Measurements from ENCODE around the gene ZNF286A.
"Not testable (repeated sequence)": the region's sequence is repeated elsewhere in the genome, so short reads cannot be mapped to it uniquely, and the experiment has no call there.

The ZNF286A gene

DNA sequence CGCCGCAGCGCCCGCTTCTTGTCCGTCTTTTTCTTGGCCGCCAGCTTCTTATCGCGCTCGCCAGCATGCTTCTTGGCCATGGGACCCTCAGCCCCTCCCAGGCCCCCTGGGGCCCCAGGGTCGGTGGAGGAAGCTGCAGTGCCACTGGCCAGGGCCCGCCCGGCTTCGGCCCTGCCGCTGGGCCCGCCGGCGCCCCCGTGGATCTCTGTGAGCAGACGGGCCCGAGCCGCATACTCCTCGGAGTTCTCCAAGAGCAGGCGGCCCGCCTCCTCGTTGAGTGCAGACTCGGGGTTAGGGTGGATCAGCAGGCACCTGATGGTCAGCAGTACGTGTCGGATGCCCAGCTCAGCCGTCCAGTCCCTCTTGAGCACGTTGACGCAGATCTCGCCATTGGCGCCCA is 4.7 kb downstream of the ZNF286A start:
- DNase-seq: not testable (repeated sequence)

DNA sequence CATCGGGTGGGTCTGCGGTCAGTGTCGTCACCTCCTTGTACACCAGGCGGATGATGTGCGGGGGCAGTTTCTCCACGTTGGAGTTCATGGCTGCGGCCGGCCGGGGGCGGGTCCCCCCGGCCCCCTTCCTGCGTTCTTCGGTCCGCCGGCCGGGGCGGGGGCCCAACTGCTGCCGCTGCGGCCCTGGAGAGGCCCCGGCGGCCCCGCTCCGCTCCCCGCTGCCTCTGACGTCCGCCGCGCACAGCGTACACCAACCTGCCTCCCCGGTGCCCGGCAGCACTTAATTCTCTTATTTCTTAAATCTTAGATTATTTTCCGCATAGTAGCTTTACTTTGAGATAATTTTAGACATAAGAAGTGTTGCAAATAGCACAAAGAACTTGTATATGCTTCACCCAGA is 5.3 kb downstream of the ZNF286A start:
- not testable (repeated sequence) for DNase-seq

DNA sequence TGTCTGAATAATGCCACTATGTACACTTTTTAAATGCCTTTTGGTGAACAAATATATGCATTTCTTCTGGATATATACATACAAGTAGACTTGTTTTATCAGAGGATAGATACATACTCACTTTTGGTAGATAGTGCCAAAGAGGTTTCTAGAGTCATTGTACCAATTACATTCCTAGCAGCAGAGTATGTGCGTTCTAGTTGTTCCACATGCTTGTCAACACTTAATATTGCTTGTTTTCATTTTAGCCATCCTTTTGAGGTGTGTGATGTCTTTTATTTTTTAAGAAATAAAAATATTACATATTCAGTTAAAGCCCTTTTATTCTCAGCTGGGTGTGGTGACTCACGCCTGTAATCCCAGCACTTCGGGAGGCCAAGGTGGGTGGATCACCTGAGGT is 9.3 kb downstream of the ZNF286A start:
- DNase-seq: not testable (repeated sequence)

DNA sequence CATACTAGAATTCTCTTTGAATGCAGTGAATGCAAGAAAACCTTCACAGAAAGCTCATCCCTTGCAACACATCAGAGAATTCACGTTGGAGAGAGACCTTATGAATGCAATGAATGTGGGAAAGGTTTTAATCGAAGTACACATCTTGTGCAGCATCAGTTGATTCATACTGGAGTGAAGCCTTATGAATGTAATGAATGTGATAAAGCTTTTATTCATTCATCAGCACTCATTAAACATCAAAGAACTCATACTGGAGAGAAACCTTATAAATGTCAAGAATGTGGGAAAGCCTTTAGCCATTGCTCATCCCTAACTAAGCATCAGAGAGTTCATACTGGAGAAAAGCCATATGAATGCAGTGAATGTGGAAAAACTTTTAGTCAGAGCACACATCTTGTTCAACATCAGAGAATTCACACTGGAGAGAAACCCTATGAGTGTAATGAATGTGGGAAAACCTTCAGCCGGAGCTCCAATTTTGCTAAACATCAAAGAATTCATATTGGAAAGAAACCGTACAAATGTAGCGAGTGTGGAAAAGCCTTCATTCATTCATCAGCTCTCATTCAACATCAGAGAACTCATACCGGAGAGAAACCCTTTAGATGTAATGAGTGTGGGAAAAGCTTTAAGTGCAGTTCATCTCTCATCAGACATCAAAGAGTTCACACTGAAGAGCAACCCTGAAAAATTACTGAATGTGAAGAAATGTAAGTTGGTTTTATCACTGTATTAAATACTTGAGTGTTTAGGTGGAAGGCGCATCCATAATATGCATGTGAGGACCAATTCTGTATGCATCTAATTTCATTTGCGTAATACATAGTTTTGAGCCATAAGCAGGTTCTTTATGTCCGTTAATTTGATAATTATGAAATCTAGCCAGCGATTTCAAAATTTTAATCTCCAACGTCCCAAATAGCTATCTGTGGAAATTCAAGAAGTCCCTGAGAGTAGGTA is 17.3 kb downstream of the ZNF286A start:
- not testable (repeated sequence) for DNase-seq

DNA sequence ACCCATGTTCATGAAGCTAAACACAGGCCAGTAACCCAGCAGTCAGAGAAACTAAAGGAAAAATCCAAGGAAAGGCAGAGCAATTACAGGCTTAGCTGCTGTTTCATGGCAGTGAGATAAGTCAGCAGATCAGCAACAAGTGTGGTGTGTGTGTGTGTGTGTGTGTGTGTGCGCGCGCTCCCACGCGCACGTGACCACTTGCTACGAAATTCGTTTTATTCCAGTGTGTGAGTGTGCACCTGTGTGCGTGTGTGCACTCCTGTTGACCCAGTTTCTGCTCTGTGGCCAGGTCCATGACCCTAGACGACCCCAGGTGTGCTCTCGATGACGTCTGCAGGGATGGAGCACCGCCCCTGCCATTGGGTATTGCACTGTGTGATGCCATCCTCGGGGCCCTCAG is 31.0 kb downstream of the ZNF286A start:
- not testable (repeated sequence) for DNase-seq

DNA sequence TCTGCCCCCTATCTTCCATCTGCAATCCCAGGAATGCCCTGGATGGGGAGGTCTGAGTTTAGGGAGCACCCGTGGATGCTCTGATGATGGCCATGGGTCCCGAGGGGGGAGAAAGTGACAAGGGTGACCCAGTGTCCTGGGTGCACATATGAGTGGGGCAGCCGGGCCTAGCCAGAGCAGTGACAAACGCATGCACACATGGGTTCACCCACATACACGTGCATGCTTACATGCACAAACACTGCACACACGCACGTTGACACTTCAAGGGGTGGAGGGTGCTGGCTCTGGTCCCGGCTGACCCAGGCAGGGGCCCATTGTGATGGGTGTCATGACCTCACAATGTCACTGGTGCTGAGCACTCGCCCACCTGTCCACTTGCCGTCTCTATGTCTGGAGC is 32.3 kb downstream of the ZNF286A start, which contains the start of gene TBC1D26:
Gene TBC1D26 (plus strand): TSS at position 384 of the 400 bp plus-strand sequence. CDS start 3,066 bp downstream, outside the sequence.
- not testable (repeated sequence) for DNase-seq

DNA sequence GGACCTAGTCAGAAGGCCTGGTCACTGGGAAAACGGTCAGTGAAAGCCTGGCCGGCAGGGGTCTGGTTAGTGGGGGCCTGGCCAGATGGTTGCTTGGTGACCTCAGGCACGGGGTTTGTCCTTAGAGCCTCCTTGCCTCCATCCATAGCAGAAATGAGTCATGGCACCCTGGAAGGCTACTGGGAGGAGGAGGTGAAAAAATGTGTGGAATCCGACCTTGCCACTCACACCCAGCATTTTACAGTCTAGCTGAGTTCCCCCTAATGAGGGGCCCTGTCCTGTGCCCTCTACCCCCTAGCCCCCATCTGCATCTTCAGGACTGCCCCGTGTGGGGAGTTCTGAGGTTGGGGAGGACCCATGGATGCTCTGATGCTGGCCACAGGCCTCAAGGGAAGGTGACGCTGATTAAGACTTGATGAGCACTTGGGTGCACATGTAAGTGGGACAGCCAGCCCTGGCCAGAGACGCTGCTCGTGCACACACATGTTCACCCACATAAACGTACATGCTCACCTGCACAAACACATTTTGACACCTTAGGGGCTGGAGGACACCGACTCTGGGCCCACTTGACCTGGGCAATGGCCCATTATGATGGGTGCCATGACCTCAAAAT is 33.7 kb downstream of the ZNF286A start:
- DNase-seq: not testable (repeated sequence)

DNA sequence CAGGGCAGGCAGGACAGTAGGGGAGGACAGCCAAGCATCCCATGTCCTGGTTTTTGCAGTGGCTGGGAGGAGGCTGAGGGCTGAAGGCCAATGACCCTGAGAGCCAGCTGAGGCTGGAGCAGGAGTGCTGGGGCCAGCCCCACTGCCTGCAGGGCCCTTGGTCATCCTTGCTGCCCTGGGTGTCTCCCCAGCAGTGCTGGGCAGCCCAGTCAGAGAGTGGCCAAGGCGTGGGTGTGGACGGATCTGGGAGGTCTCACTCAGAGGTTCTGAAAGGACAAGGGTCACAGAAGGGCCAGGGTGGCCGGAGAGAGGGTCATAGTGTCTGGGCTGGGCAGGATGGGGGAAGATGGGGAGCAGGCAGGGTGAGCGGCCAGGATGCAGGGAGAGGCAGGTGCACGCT is 37.0 kb downstream of the ZNF286A start:
- DNase-seq: not testable (repeated sequence)

DNA sequence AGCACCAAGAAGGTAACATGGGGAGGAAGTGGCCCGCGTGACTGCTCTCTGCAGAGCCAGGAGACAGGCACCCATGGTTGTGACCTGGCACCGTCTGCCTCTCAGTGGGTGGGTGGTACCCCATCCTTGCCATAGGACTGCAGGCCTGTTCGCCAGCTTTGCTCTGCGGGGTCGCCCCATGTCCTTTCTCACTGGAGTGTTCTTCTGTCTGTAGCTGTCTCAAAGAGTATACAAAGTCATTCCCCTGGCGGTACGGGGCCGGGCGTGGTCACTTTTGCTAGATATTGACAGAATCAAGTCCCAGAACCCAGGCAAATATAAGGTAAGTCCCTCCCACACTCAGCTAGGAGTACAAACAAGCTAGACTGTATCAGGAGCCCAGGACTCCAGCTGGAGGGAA is 38.5 kb downstream of the ZNF286A start:
- DNase-seq: no peak

DNA sequence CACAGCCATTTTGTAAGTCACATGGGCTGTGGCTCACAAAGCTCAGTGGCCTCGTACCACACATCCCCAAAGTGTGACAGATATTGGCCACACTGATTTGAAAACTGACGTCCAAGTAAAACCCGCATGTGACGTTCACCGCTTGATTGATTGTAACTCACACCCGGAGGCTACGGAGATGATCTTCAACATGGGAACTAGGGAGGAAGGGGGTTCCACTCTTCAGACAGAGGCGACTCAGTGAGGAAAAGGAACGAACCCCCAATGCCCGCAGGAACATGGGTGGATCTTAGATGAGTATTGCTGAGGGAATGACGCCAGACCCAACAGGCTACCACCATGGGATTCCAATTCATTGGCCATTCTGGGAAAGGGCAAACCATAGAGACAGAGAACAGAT is 39.7 kb downstream of the ZNF286A start:
- DNase-seq: not testable (repeated sequence)

DNA sequence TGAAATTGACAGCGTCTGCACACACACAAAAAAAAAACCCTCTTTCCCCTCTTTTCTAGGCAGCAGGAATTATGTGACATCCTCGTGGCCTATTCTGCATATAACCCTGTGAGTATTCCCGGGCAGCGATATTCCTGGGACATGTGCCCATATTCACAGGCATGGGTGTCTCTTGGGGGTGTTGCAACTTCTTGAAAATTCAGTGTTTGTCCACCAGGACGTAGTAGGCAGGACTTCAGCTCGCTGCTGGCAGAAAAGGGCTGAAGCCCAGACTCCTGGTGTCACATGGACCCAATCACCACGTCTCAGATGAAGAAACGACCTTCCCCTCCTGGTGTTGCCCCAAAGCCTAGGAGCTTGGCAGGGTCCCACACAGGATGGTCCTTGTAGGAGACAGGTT is 40.5 kb downstream of the ZNF286A start:
- not testable (repeated sequence) for DNase-seq

DNA sequence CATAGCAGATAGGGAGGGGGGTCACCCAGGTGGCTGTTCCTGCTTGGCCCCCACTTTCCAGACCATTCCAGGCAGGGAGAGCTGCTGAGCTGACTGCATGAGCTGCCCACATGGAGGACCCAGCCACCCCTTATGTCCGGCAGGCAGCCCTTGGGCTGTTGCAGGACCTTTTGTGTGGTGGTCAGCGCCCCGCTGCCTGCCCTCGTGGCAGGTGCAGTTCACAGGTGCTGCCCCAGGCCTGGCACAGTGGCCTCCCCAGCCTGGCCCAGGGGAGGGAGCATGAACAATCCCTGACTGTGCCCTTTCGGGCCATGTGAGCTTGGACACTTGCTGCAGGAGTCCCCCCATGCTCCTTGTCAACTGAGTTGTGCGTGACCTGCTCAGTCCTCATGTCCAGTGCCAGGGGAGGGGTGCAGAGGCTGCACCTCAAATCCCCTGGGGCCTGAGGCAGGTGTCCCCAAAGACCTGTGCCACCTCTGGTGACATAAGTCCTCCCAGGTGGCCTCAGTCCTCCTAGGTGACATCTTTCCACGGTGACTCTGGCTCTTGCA is 41.1 kb downstream of the ZNF286A start:
- no peak for DNase-seq

DNA sequence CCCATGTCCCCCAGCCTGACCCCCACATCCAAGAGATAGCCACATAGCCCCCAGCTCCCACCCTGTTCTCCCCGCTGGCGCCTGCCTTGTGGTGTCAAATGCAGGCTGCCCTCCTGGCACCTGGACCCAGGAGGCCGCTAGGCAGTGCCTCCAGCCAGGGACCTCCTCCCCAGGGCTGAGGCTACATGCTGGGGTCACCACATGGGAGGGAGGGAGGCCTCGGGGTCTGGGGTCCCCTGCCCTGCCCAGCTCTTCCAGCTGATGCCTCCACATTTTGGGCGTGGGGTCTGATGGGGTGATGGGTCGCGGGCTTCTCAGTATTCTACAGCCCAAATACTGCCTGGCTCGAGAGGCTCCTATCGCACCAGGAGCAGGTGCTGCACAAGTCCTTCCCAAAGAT is 42.1 kb downstream of the ZNF286A start:
- no peak for DNase-seq

DNA sequence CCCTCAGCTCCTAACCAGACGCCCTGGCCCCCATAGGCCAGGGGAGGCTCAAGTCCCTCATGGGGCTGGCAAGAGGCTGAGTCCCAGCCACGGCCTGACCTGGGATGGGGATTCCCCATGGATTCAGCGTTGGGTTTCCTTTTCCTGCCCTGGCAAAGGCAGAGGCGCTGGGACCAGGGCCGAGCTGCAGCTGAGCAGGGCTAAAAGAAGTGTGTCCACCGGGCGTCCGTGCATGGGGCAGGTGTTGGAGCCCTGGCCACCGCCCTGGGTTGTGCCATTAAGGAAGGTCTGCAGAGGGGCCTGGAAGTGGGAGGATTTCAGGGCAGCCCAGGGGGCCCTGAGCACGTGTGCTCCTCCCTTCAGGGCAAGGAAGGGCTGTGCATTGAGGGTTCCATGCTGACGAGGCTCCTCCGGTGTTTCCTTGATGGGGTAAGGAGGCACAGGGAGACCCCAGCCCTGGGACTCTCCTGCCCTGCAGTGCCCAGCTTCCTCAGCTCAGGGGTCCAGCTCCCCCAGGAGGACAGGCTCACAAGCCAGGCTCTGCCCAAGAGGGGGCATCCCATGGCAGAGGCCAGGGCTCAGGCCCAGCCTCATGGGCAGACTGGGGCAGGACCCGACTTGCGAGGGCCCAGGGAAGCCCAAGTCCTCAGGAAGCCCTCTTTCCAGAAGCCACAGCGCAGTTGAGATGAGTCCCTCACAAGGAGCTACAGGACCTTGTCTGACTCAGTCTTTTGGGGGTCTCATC is 42.7 kb downstream of the ZNF286A start:
- no peak for DNase-seq

DNA sequence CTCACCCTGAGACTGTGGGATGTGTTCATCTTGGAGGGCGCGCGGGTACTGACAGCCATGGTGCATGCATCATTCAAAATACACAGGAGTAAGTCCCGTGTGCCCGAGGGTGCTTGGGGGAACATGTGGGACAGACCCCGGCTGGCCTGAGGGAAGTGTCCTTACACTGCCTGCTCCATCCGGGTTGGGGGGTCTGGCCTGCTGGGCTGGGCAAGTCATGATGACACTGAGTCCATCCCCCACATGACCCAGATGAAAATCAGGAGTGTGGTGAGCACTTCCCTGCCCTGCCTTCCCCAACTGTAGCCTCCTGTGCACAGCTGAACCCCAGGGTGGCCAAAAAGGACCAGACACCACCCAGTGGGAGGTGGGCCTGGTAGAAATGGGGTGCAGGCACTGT is 43.4 kb downstream of the ZNF286A start:
- no peak for DNase-seq

DNA sequence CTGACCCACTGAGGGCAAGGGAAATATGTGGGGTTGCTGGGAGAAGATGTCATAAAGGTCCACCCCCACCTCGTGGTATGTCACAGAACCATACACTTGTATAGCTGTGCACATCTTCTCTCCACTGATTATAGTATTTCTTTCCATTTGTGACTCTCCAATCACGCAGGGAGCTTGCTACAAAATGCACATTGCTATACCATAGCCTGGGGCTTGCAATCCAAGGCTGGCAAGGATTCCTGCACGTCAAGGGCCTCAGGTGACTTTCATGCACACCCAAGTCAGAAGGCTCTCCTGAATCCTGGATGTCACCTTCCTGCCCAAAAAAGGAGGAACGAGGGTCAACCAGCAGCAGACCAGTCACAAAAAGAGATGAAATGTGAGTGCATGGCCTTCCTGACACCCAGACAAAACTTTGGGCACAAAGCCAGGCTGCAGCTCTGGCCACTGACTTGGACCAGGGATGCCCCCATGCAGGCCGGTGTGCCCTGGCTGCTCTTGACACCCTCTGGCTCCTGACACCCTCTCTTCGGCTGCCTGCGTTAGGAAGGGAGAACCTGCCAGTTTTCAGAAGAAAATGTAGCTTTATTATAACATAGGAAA is 44.6 kb downstream of the ZNF286A start:
- DNase-seq: no peak

DNA sequence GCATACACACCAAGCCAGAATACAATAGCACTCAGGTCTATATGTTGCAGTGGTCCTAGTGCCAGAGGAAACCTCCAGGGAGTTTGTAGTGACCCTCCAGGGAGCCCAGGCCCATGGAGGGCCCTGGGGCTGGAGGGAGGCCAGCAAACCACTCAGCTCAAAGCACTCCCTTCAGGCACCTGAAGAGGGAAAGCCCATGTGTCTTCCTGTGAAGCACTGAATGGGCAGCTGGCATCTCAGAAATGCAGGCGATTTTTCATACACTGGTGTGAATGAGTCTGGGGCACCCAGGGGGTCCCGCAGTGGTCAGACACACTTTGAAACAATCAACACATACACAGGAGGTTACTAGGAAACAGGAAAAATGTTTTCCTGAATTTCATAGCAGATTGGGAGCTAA is 45.3 kb downstream of the ZNF286A start:
- peak; percentile 22 for DNase-seq

DNA sequence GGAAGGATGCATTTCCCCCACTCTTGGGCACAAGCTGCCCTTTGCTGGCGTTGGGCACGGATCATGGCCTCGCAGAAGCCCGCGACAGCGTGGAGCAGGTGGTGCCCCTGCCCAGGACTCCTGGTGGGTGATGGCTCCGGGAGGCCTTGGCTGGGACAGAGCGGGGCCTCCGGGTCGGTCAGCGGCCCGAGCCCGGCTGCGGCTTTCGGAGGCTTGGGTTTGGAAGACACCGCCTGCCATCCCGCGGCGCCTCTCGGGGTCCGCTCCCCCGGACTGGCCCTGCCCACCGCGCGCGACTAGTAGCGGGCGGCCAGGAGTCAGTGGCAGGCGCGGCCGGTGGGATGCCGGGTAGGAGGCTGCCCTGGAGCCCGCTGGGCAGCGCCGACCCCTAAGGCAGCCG is 49.9 kb downstream of the ZNF286A start:
- DNase-seq: not testable (repeated sequence)

DNA sequence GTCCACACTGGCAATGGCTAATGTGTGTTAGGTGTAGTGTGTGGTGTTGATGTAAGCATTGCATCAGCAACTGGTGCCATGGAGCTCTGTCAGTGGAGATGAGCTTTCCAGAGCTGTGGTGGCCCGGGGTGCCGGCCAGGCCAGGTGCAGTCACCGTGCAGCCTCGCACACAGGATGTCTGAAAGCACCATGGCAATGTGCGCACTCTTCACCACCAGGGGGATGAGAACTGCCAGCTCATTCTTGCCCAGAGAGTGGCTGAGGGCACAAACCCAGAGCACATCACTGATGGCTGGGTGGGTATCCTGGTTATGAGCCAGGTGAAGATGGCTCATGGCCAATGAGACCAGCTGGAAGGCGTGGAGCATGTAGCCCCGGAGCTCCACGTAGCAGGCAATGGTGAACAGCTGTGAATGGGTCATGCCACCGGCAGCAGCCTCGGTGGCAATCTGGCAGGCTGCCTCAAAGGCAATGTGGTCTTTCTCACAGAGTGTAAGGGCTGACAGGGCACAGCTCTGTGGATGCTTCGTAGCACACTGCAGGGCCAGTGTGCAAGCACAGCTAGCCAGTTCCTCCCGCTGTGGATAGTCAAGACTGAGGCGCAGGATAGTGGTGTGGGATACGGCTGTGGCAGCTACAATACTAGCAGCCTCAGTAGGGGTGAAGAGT is 69.4 kb downstream of the ZNF286A start:
- not testable (repeated sequence) for DNase-seq
